GM12878 (cell line): ENCODE data around the gene GAREM1.

ENCODE experiments used
- CBX5 ChIP-seq: sonication (generic); IDR thresholded peaks from 2 replicates; pipeline ENCODE4 v1.6.1; 2016; ENCODE audit warnings: low read depth, moderate library complexity, mild to moderate bottlenecking, inconsistent platforms
- CEBPB ChIP-seq, 2 experiments: fragments of 150-350 bp in 1 of 2; IDR thresholded peaks; 2 replicates each; pipeline ENCODE4 v1.6.1; 2012 to 2014; ENCODE audit warnings: low read depth in 2 of 2, low read length in 2 of 2, borderline replicate concordance in 1 of 2, inconsistent platforms in 1 of 2
- CHD1 ChIP-seq: IDR thresholded peaks from 2 replicates; pipeline ENCODE4 v1.6.1; 2012; ENCODE audit warnings: low read depth, low read length, improper control_type of control experiment
- JUND ChIP-seq: IDR thresholded peaks from 2 replicates; pipeline ENCODE4 v1.6.1; 2012; ENCODE audit warnings: low read depth, mild to moderate bottlenecking, low read length, improper control_type of control experiment, moderate library complexity
- NFXL1 ChIP-seq: fragments of 450-650 bp; IDR thresholded peaks from 2 replicates; pipeline ENCODE4 v1.6.1; 2017; ENCODE audit warnings: antibody characterized with exemption, mild to moderate bottlenecking, borderline replicate concordance
- POLR2A ChIP-seq: IDR thresholded peaks from 2 replicates; pipeline ENCODE4 v1.6.1; 2011; ENCODE audit warnings: low read depth, mild to moderate bottlenecking, low read length
- SUPT20H ChIP-seq: IDR thresholded peaks from 2 replicates; pipeline ENCODE4 v1.6.1; 2011; ENCODE audit warnings: low read depth, mild to moderate bottlenecking, low read length, moderate library complexity, borderline replicate concordance; ENCODE audit not compliant: control insufficient read depth
- ZNF24 ChIP-seq: fragments of 450-650 bp; IDR thresholded peaks from 2 replicates; pipeline ENCODE4 v1.6.1; 2017; ENCODE audit warnings: antibody characterized with exemption, mild to moderate bottlenecking
- ZZZ3 ChIP-seq: IDR thresholded peaks from 2 replicates; pipeline ENCODE4 v1.6.1; 2011; ENCODE audit warnings: low read depth; ENCODE audit not compliant: control insufficient read depth, insufficient read length
- TF ChIP-seq, protein P1 (sequence below), 3 experiments: IDR thresholded peaks in 2 of 3; conservative IDR thresholded peaks in 1 of 3; 2 replicates each; pipeline ENCODE4 v1.5.1; 2011; ENCODE audit warnings: low read depth in 3 of 3, low read length in 3 of 3, mild to moderate bottlenecking in 3 of 3, control low read depth in 2 of 3, moderate library complexity in 2 of 3, inconsistent platforms in 1 of 3, mixed read lengths in 1 of 3; ENCODE audit not compliant: control insufficient read depth in 2 of 3, insufficient read depth in 1 of 3; ENCODE audit errors: extremely low read depth in 1 of 3
- TF ChIP-seq, protein P2 (sequence below): fragments of 450-650 bp; IDR thresholded peaks from 2 replicates; pipeline ENCODE4 v1.6.1; 2014; ENCODE audit warnings: mild to moderate bottlenecking

DNA sequence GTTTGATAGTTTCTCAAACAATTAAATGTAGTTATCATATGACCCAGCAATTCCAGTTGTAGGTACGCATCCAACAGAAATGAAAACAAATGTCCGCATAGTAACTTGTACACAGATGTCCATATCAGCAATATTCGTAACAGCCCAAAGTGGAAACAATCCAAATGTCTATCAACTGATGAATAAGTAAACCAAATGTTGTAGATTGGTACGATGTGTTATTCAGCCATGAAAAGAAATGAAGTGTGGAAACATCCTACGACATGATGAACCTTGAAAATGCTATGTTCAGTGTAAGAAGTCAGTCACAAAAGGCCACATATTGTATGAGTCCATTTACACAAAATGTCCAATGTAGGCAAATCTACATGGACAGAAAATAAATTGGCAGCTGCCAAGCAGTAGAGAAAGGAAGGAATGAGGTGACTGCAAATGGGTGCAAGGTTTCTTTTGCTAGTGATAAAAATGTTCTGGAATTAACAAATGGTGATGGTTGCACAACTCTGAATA, 26.9 kb downstream of the GAREM1 start:
- TF ChIP-seq, protein P1, sequence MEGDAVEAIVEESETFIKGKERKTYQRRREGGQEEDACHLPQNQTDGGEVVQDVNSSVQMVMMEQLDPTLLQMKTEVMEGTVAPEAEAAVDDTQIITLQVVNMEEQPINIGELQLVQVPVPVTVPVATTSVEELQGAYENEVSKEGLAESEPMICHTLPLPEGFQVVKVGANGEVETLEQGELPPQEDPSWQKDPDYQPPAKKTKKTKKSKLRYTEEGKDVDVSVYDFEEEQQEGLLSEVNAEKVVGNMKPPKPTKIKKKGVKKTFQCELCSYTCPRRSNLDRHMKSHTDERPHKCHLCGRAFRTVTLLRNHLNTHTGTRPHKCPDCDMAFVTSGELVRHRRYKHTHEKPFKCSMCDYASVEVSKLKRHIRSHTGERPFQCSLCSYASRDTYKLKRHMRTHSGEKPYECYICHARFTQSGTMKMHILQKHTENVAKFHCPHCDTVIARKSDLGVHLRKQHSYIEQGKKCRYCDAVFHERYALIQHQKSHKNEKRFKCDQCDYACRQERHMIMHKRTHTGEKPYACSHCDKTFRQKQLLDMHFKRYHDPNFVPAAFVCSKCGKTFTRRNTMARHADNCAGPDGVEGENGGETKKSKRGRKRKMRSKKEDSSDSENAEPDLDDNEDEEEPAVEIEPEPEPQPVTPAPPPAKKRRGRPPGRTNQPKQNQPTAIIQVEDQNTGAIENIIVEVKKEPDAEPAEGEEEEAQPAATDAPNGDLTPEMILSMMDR (IDR thresholded peaks at IDR 0.05 in 2 of 3, conservative IDR thresholded peaks at IDR 0.05 in 1 of 3; ENCODE audit: control insufficient read depth in 2 of 3, extremely low read depth in 1 of 3, insufficient read depth in 1 of 3, low read depth in 3 of 3, low read length in 3 of 3) = no peak
- no peak for TF ChIP-seq CEBPB (IDR thresholded peaks at IDR 0.05; ENCODE audit: borderline replicate concordance in 1 of 2, low read depth in 2 of 2, low read length in 2 of 2)
- TF ChIP-seq ZZZ3 = no peak
- no peak for TF ChIP-seq ZNF24
- TF ChIP-seq SUPT20H = no peak
- TF ChIP-seq, protein P2, sequence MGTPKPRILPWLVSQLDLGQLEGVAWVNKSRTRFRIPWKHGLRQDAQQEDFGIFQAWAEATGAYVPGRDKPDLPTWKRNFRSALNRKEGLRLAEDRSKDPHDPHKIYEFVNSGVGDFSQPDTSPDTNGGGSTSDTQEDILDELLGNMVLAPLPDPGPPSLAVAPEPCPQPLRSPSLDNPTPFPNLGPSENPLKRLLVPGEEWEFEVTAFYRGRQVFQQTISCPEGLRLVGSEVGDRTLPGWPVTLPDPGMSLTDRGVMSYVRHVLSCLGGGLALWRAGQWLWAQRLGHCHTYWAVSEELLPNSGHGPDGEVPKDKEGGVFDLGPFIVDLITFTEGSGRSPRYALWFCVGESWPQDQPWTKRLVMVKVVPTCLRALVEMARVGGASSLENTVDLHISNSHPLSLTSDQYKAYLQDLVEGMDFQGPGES = no peak
- TF ChIP-seq CHD1 = no peak
- TF ChIP-seq JUND = no peak
- TF ChIP-seq NFXL1 = no peak
- no peak for TF ChIP-seq POLR2A
- no peak for TF ChIP-seq CBX5
